H1 (cell line): ENCODE measurements around the gene MEF2C. TPM values are rescaled to one million over a fixed set of nuclear protein-coding genes. Genes with fewer than 3 reads are reported as not detected.

Experiments
- CTCF ChIA-PET: fragments of 300-600 bp; sonication (Branson Sonifier 250); formaldehyde crosslinking; loops from one replicate; lab custom pipeline; 2021; ENCODE audit not compliant: partially characterized antibody; lab: Charles Lee
- POLR2A ChIA-PET: fragments of 300-600 bp; sonication (Branson Sonifier 250); formaldehyde crosslinking; loops from one replicate; lab custom pipeline; 2021; ENCODE audit warnings: inconsistent platforms; ENCODE audit not compliant: partially characterized antibody; lab: Charles Lee
- DNase-seq, 2 experiments: peaks; one replicate each; pipeline versions ENCODE4 v3.0.0 to v3.0.0-alpha.2; 2010 to 2022; ENCODE audit warnings: low spot score in 2 of 2, low read depth in 1 of 2, mixed read lengths in 1 of 2
- FAIRE-seq: peaks from 2 replicates; lab custom pipeline; 2011; peaks lifted over from hg19 to GRCh38; lab: Jason Lieb, UNC
- H2AFZ ChIP-seq: 2 replicates; pipeline ENCODE4 v1.8.1; 2012; ENCODE audit warnings: low read length, inconsistent platforms
- H2AK5ac ChIP-seq: 2 replicates; pipeline ENCODE4 v1.6.1; 2013; ENCODE audit warnings: low read depth, low read length
- H2BK120ac ChIP-seq: replicated peaks from 2 replicates; pipeline ENCODE3; 2013; ENCODE audit warnings: low read depth, low read length, inconsistent platforms
- H2BK12ac ChIP-seq: 2 replicates; pipeline ENCODE4 v1.6.1; 2013; ENCODE audit warnings: low read depth, low read length
- H2BK15ac ChIP-seq: 2 replicates; pipeline ENCODE4 v1.6.1; 2013; ENCODE audit warnings: low read length
- H2BK20ac ChIP-seq: 2 replicates; pipeline ENCODE4 v1.6.1; 2013; ENCODE audit warnings: low read length
- H2BK5ac ChIP-seq: 2 replicates; pipeline ENCODE4 v1.6.1; 2013; ENCODE audit warnings: low read depth, low read length
- H3K14ac ChIP-seq: 2 replicates; pipeline ENCODE4 v1.6.1; 2013; ENCODE audit warnings: inconsistent platforms; ENCODE audit not compliant: insufficient read length
- H3K18ac ChIP-seq: 2 replicates; pipeline ENCODE4 v1.6.1; 2013; ENCODE audit warnings: low read length; ENCODE audit errors: extremely low read depth
- H3K23ac ChIP-seq: 2 replicates; pipeline ENCODE4 v1.6.1; 2013; ENCODE audit warnings: inconsistent platforms; ENCODE audit not compliant: insufficient read length
- H3K23me2 ChIP-seq: 2 replicates; pipeline ENCODE4 v1.6.1; 2013; ENCODE audit warnings: low read depth, low read length
- H3K27ac ChIP-seq: 2 replicates; pipeline ENCODE4 v1.6.1; 2011; ENCODE audit warnings: low read depth, low read length, inconsistent platforms
- H3K27me3 ChIP-seq, 4 experiments: replicated peaks in 1 of 4; 1 replicate in 1 of 4; 2 replicates in 3 of 4; pipeline versions ENCODE4 v1.6.1 to v1.8.1; 2011 to 2013; ENCODE audit warnings: low read length in 3 of 4, mild to moderate bottlenecking in 3 of 4, inconsistent platforms in 2 of 4, mixed read lengths in 2 of 4, moderate library complexity in 1 of 4; ENCODE audit not compliant: control insufficient read depth in 3 of 4, insufficient read depth in 3 of 4; ENCODE audit errors: extremely low read depth in 1 of 4
- H3K36me3 ChIP-seq, 4 experiments: 2 replicates each; pipeline versions ENCODE4 v1.6.1 to v1.8.1; 2011 to 2013; ENCODE audit warnings: mild to moderate bottlenecking in 4 of 4, low read length in 3 of 4, moderate library complexity in 2 of 4, control low read depth in 1 of 4, inconsistent platforms in 1 of 4; ENCODE audit not compliant: insufficient read depth in 4 of 4, control insufficient read depth in 2 of 4
- H3K4ac ChIP-seq: replicated peaks from 2 replicates; pipeline ENCODE3; 2013; ENCODE audit warnings: low read length, low read depth, mixed read lengths, inconsistent platforms; ENCODE audit not compliant: insufficient read length
- H3K4me1 ChIP-seq, 4 experiments: replicated peaks in 1 of 4; 1 replicate in 1 of 4; 2 replicates in 3 of 4; pipeline versions ENCODE4 v1.6.1 to v1.8.1; 2011 to 2013; ENCODE audit warnings: low read length in 3 of 4, inconsistent platforms in 2 of 4, mixed read lengths in 1 of 4; ENCODE audit not compliant: insufficient read depth in 4 of 4, control insufficient read depth in 3 of 4
- H3K4me2 ChIP-seq, 2 experiments: 2 replicates each; pipeline versions ENCODE4 v1.6.1 to v1.8.1; 2011 to 2013; ENCODE audit warnings: low read depth in 2 of 2, low read length in 2 of 2, control low read depth in 1 of 2, inconsistent platforms in 1 of 2, mild to moderate bottlenecking in 1 of 2; ENCODE audit not compliant: insufficient read depth in 1 of 2
- H3K4me3 ChIP-seq, 4 experiments: fragments of 200-600, 300-600 bp in 1 of 4; sonication (generic), shearing (Covaris generic), sonication (Bioruptor Twin) in 1 of 4; 2 replicates each; pipeline versions ENCODE4 v1.5.1 to v1.8.1; 2011 to 2016; ENCODE audit warnings: low read length in 4 of 4, low read depth in 3 of 4, control low read depth in 2 of 4, inconsistent platforms in 2 of 4, mild to moderate bottlenecking in 2 of 4, mixed read lengths in 1 of 4, moderate library complexity in 1 of 4; ENCODE audit not compliant: insufficient read depth in 2 of 4; ENCODE audit errors: extremely low read depth in 1 of 4
- H3K56ac ChIP-seq: replicated peaks from 2 replicates; pipeline ENCODE3; 2013; ENCODE audit warnings: low read depth, mild to moderate bottlenecking, mixed read lengths, low read length, inconsistent platforms; ENCODE audit not compliant: insufficient read length
- H3K79me1 ChIP-seq: 2 replicates; pipeline ENCODE4 v1.6.1; 2013; ENCODE audit warnings: low read depth, low read length, control low read depth
- H3K79me2 ChIP-seq, 2 experiments: 2 replicates each; pipeline versions ENCODE4 v1.6.1 to v1.8.1; 2012 to 2013; ENCODE audit warnings: low read length in 2 of 2, mild to moderate bottlenecking in 2 of 2, inconsistent platforms in 1 of 2; ENCODE audit not compliant: insufficient read depth in 2 of 2, control insufficient read depth in 1 of 2
- H3K9ac ChIP-seq, 4 experiments: replicated peaks in 1 of 4; 1 replicate in 1 of 4; 2 replicates in 3 of 4; pipeline versions ENCODE4 v1.6.1 to v1.8.1; 2011 to 2013; ENCODE audit warnings: low read depth in 3 of 4, low read length in 3 of 4, control low read depth in 2 of 4, mild to moderate bottlenecking in 2 of 4, moderate library complexity in 2 of 4, inconsistent platforms in 1 of 4; ENCODE audit errors: extremely low read depth in 1 of 4
- H3K9me3 ChIP-seq, 2 experiments: 2 replicates each; pipeline versions ENCODE4 v1.6.1 to v1.8.1; 2012 to 2013; ENCODE audit warnings: mild to moderate bottlenecking in 2 of 2, moderate library complexity in 2 of 2, control low read depth in 1 of 2, inconsistent platforms in 1 of 2, low read depth in 1 of 2, low read length in 1 of 2, mixed read lengths in 1 of 2; ENCODE audit not compliant: insufficient read depth in 2 of 2
- H4K20me1 ChIP-seq, 2 experiments: replicated peaks in 1 of 2; 2 replicates each; pipeline versions ENCODE3 to v1.8.1; 2011 to 2013; ENCODE audit warnings: inconsistent platforms in 2 of 2, low read length in 2 of 2, mild to moderate bottlenecking in 1 of 2; ENCODE audit not compliant: insufficient read depth in 2 of 2, control insufficient read depth in 1 of 2
- H4K5ac ChIP-seq: 2 replicates; pipeline ENCODE4 v1.6.1; 2013; ENCODE audit warnings: low read length, low read depth, mixed read lengths, inconsistent platforms; ENCODE audit not compliant: insufficient read length
- H4K8ac ChIP-seq: 2 replicates; pipeline ENCODE4 v1.8.0; 2013; ENCODE audit warnings: mild to moderate bottlenecking, moderate library complexity, low read length, inconsistent platforms; ENCODE audit not compliant: insufficient read depth; ENCODE audit errors: extremely low read depth
- H4K91ac ChIP-seq: replicated peaks from 2 replicates; pipeline ENCODE3; 2013; ENCODE audit warnings: low read length, mixed read lengths, inconsistent platforms; ENCODE audit not compliant: insufficient read length
- ATF2 ChIP-seq: IDR thresholded peaks from 2 replicates; pipeline ENCODE4 v1.6.1; 2012; ENCODE audit warnings: low read length, inconsistent platforms
- BACH1 ChIP-seq: IDR thresholded peaks from 2 replicates; pipeline ENCODE4 v1.6.1; 2012; ENCODE audit warnings: low read length, improper control_type of control experiment
- CBX8 ChIP-seq: fragments of 300-800, 300-1000 bp; sonication (generic); IDR thresholded peaks from 2 replicates; pipeline ENCODE4 v1.7.1; 2016; ENCODE audit warnings: low read depth, low read length, borderline replicate concordance
- CEBPB ChIP-seq: IDR thresholded peaks from 2 replicates; pipeline ENCODE4 v1.6.1; 2012; ENCODE audit warnings: low read depth, low read length
- EGR1 ChIP-seq: IDR thresholded peaks from 2 replicates; pipeline ENCODE4 v1.6.1; 2011; ENCODE audit warnings: low read depth, low read length, borderline replicate concordance
- FOSL1 ChIP-seq: IDR thresholded peaks from 2 replicates; pipeline ENCODE4 v1.6.1; 2011; ENCODE audit warnings: mild to moderate bottlenecking, low read depth, low read length, moderate library complexity; ENCODE audit not compliant: insufficient read depth
- GABPA ChIP-seq: IDR thresholded peaks from 2 replicates; pipeline ENCODE4 v1.6.1; 2011; ENCODE audit warnings: mild to moderate bottlenecking, low read length, moderate library complexity, borderline replicate concordance; ENCODE audit not compliant: insufficient read depth
- PHF8 ChIP-seq: fragments of 200-600 bp; sonication (generic); conservative IDR thresholded peaks from 2 replicates; pipeline ENCODE4 v1.7.1; 2012; ENCODE audit warnings: low read depth, mild to moderate bottlenecking, inconsistent platforms, low read length, moderate library complexity
- POLR2A ChIP-seq, 2 experiments: IDR thresholded peaks; 1 replicate in 1 of 2; 2 replicates in 1 of 2; pipeline ENCODE4 v1.6.1; 2011; ENCODE audit warnings: low read depth in 2 of 2, low read length in 2 of 2, mild to moderate bottlenecking in 2 of 2; ENCODE audit errors: control extremely low read depth in 1 of 2
- RAD21 ChIP-seq, 2 experiments: IDR thresholded peaks in 1 of 2; conservative IDR thresholded peaks in 1 of 2; 2 replicates each; pipeline ENCODE4 v1.6.1; 2011; ENCODE audit warnings: low read depth in 2 of 2, low read length in 2 of 2, improper control_type of control experiment in 1 of 2, inconsistent platforms in 1 of 2, mild to moderate bottlenecking in 1 of 2, moderate library complexity in 1 of 2
- SAP30 ChIP-seq: fragments of 300-600 bp; sonication (generic); IDR thresholded peaks from 2 replicates; pipeline ENCODE4 v1.7.1; 2012; ENCODE audit warnings: low read length, moderate library complexity, mild to moderate bottlenecking, inconsistent platforms; ENCODE audit not compliant: insufficient read depth, insufficient replicate concordance
- SRF ChIP-seq: IDR thresholded peaks from 2 replicates; pipeline ENCODE4 v1.6.1; 2011; ENCODE audit warnings: mild to moderate bottlenecking, low read depth, low read length, moderate library complexity
- TBP ChIP-seq: IDR thresholded peaks from 2 replicates; pipeline ENCODE4 v1.6.1; 2011; ENCODE audit warnings: low read depth, low read length, improper control_type of control experiment
- WGBS, 2 experiments: shearing (Covaris generic) in 1 of 2; methylation state at CpG; one replicate each; pipeline versions ENCODE4 v1.1.6 to v1.1.7; 2013 to 2015; ENCODE audit warnings: low lambda C conversion rate in 2 of 2, mixed read lengths in 2 of 2, inconsistent platforms in 1 of 2, low coverage in 1 of 2, missing lambda C conversion rate in 1 of 2; ENCODE audit not compliant: insufficient replicate concordance in 2 of 2, insufficient coverage in 1 of 2, insufficient read length in 1 of 2; ENCODE audit errors: extremely low coverage in 1 of 2, missing lambda C conversion rate in 1 of 2; 5-methylcytosine and 5-hydroxymethylcytosine counted together
- polyA plus RNA-seq, 7 experiments: library from polyadenylated mRNA; depleted of rRNA in 3 of 7; stranded (reverse) in 5 of 7; unstranded in 2 of 7; fragments of >200 nt in 5 of 7; fragments of 200-250 nt in 2 of 7; gene quantifications; 1 replicate in 5 of 7; 2 replicates in 1 of 7; 4 replicates in 1 of 7; pipeline versions ENCODE4 v1.2.1 to v1.2.3, GENCODE V29; 2011 to 2013; ENCODE audit warnings: missing spikeins in 2 of 7, mixed read lengths in 2 of 7
- total RNA-seq: library from RNA; stranded (reverse); fragmentation: NEBNext Ultra II Directional; extraction: Animal tissue kit (Norgen Biotek cat#: 25700); gene quantifications from 2 replicates; pipeline ENCODE4 v1.2.1, GENCODE V29; 2021

MEF2C gene
- total and polyA plus RNA-seq, 2 of the 8 experiments (the other 6 are each of a cell fraction or from before 2014, with no cell fraction given) = 0.59 to 0.99 TPM

GRCh38 chr5:88758184-88758583 lies 124.8 kb downstream of the MEF2C start:
- H2BK120ac ChIP-seq = no peak overlapping the region
- no peak overlapping the region for H2BK5ac ChIP-seq
- H4K91ac ChIP-seq = no peak overlapping the region
- H3K4me2 ChIP-seq = no peak overlapping the region
- no peak overlapping the region for H2BK20ac ChIP-seq
- no peak overlapping the region for H3K27ac ChIP-seq
- H3K27me3 ChIP-seq = no peaks in the 10 kb centered on the region; a peak in 1 of 7 replicates
- no peaks in the 10 kb centered on the region for H3K23me2 ChIP-seq
- no peaks in the 10 kb centered on the region for H4K20me1 ChIP-seq
- no peak overlapping the region for H3K4ac ChIP-seq
- no peaks in the 10 kb centered on the region for H3K79me1 ChIP-seq
- no peak for FAIRE-seq
- H3K23ac ChIP-seq = no peak overlapping the region
- no peak overlapping the region for H2BK12ac ChIP-seq
- peaks cover 0 to 2% (median 0%) of the 10 kb centered on the region in 4 experiments; a peak in 1 of 7 replicates for H3K4me1 ChIP-seq
- H3K18ac ChIP-seq = no peak overlapping the region
- no peak overlapping the region for H2AFZ ChIP-seq
- no peaks in the 10 kb centered on the region for H3K79me2 ChIP-seq
- no peak overlapping the region for H3K14ac ChIP-seq
- no peak overlapping the region for H3K4me3 ChIP-seq
- no peaks in the 10 kb centered on the region for H3K9me3 ChIP-seq
- no peaks in the 10 kb centered on the region for H3K36me3 ChIP-seq
- no peak overlapping the region for H3K9ac ChIP-seq
- WGBS, 2 experiments = 54% methylated on average over 5 of the region's 5 CpGs; no CpG with 5 or more reads in 1 of the 2 experiments
- H3K56ac ChIP-seq = no peak overlapping the region
- ChIA-PET CTCF (no interaction called here), POLR2A (no interaction called here)
- no peak overlapping the region for H2BK15ac ChIP-seq
- no peak for DNase-seq
- H4K5ac ChIP-seq = no peak overlapping the region
- no peak overlapping the region for H4K8ac ChIP-seq
- H2AK5ac ChIP-seq = no peak overlapping the region
- TF ChIP-seq GABPA (no peak), FOSL1 (no peak), CBX8 (no peak), RAD21 (IDR thresholded peaks at IDR 0.05 in 1 of 2, conservative IDR thresholded peaks at IDR 0.05 in 1 of 2; ENCODE audit: low read depth in 2 of 2, low read length in 2 of 2) (no peak), CEBPB (no peak), ATF2 (no peak), SAP30 (no peak), TBP (no peak), PHF8 (no peak), POLR2A (IDR thresholded peaks at IDR 0.05; ENCODE audit: control extremely low read depth in 1 of 2, low read depth in 2 of 2, low read length in 2 of 2) (no peak), SRF (no peak), EGR1 (no peak), BACH1 (no peak)
